GM21619 (cell line): ENCODE results near the gene FAM13A.
A peak's percentile ranks its signal among the peaks of the same experiment; 100 is the strongest.

Source experiments
- ATAC-seq: cut with Tn5 transposase; IDR thresholded peaks from one replicate; pipeline ENCODE4 v1.9.1; 2021; ENCODE audit not compliant: unreplicated experiment

The FAM13A gene

DNA sequence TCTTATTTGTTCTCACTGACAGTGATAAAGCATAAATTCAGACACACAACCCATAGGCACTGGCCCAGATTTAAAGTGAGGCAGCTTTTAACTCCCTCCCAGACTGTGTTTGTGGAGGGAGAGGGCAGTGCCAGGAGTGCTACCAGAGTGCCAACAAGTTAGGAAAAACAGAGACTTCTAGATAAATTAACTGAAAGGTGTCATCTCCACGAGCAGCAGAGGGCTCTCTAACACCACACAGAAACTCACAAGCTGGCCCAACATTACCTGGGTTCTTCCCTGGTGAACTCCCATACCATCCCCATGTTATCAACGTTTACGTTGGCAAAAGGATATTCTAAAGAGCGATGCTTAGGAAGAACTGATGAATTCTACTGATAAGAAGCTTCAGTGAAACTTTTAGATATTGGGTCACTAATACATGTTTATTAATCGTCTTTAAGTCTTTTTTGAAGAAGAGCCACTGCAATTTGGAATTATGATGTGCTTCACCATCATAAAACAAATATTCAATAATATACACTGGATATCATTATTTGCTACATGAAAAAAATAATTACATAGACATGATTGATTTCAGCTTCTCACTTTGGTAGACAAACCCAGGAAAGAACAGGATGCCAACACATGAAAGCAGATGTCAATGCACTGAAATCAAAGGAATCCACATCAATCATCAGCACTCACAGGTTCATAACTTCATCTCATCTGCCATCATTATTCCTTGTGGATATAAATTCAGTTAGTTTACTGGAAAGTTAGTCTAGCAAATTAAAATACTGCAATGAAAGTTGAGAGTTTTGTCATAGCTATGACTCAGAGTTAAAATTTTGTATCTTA lies 238.1 kb downstream of the FAM13A start:
- ATAC-seq, result no peak

DNA sequence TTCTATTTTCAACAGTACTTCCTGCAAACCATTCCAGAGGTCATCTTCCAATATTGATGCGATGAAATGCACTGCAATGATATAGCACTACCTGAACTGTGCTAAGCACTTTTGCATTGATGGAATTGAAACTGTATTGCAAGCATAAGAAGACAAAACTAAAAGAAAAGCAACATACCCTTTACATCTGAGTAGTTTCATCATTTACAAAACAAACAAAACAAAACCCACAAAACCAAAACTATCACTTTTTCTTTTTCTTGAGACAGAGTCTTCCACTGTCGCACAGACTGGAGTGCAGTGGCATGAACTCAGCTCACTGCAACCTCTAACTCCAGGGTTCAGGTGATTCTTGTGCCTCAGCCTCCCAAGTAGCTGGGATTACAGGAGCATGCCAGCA lies 239.2 kb downstream of the FAM13A start:
- no peak for ATAC-seq

DNA sequence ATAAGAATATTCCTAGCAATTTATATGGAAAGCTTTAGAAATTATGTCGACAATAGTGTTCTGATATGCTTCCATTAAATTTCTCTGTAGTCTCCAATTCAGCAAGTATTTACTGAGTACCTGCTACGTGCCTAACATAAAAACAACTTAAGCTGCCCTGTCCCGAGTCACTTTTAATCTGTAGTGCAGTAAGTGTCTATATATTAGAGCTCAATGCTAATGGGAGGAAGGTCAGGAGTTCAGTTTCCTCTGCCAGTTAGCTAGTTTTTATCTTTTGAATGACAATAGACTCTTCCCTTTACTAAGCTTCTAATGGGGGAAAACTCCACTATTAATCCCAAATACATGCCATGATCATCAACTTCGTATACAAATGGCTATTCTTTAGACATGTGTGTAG lies 240.6 kb downstream of the FAM13A start:
- ATAC-seq, result no peak

DNA sequence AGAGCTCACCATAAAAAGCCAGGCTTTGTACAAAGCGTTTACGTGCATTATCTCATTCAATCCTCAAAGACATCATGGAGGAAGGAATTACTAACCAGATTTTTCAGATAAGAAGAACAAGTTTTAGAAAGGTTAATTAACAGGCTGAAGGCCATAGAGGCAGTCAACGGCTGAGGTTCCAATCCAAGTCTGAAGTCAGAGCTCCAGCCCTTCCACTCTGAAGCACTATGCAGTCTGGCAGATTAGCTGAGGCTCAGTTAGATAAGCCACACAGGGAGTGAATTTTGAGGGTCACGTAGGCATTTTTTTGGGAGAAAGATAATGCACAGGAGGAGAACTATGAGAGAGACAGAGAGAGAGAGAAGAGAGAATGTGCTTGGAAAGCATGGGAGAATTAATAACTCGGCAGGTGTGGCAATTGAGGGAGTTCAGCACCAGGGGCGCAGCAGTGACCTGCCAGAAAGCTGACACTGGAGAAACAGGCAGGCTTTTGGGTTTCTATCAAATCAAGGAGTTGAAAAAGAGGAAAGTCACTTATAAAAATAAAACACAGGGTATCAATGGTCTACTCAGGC lies 242.9 kb downstream of the FAM13A start:
- ATAC-seq, result no peak

DNA sequence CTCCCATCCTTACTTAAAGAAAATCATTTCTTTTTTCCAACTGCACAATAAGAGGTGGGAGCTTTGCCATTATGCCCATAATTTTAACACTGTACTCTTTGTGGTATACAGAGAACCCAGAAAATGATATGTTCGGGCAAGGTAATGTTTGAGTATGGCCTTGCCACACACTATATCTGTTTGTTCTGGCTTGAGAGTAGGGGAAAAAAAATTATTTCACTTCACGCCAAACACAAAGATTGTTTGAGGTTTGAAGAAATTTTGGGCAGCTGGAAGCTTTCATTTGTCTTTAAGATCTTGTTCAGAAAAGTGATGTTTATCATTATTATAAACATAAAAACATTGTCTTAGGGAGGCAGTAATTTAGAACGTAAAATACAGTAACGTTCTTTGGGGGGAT lies 244.0 kb downstream of the FAM13A start:
- ATAC-seq, result no peak

DNA sequence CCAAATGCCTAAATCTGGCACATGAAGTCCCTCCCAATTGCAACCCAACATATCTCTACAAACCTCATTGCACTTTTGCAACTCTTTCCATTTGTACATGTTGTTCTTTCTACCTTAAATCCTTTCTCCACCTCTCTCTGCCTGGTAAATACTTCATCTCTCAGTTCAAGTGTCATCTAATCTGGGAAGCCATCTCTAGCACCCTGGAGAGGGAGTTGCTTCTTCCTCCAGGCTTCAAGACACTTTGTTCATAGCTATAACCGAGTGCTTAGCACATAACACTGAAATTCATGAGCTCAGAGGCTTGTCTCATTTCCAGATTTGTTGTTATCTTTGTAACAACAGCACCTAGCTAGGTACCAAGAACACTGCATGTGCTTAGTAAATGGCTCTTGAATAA lies 244.6 kb downstream of the FAM13A start:
- no peak for ATAC-seq

DNA sequence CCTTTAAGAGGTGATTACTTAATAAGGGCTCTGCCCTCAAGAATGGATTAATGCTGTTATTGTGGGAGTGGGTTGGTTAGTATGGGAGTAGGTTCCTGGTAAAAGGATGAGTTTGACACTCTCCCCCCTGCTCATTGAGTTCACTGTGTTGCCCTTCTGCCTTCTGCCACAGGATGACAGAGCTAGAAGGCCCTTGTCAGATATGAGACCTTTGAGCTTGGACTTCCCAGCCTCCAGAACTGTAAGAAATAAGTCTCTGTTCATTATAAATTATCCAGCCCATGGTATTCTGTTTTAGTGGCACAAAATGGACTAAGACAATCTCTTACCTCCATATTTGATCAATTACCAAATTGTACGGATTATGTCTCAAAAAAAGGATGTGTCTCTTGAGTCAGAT lies 245.1 kb downstream of the FAM13A start:
- no peak for ATAC-seq

DNA sequence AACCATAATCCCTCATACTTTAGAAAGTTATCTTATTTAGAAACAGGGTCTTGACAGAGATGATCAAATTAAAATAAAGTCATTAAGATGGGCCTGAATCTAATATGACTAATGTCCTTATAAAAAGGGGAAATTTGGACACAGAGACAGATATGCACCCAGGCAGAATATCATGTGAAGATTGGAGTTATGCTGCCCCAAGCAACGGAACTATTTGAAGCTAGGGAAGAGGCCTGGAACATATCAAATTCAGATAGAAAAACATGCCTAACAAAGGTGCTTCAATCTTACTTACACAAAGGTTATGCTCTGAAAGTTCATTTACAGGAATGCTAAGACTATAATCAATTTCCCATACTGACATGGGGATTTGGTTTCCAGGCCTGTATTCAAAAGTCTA lies 246.7 kb downstream of the FAM13A start:
- no peak for ATAC-seq

DNA sequence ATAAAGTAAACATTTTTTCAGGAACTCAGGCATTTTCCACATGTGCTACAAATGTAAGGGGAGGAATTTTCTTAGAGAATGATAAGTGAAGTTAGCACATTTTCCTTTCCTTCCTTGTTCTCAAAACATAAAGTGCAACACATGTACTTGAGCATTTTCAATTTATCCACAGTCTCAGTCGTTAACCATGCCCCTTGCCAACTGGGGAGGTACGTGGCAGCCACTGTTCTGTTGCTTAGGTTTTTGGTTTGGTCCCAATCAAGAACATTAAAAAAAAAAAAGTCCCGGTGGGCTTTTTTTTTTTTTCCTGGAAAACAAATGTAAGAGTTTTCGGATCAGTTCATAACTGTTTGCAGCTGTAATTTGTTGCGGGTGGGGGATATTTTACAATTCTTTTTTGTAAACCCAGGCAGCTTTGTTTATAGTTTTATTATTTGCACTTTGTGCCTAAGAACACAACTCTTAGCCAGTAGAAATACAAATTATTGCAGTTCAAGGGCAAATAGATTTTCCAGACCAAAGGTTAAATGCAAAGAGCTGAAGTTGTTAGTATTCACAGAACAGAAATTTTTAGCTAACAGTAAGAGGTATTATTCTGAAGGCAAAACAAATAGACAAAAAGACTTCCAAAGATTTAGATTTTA lies 247.3 kb downstream of the FAM13A start:
- no peak for ATAC-seq

DNA sequence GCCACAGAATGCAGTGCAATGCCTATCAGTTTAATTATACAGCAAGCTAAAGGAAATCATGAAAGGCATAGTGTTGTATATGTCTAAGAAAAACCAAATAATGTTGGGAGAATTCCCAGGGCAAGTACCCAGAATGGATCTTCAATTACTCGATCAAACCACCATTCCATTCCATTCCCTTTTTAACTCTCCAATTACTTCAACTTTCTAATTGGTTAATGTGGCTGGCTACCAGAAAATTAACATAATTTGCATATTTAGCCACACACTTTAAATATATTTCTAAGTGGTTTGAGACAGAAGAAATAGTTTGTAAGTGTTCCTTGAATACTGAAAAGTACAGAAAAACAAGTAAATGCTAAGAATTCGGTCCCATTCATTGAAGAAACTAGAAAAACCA lies 247.9 kb downstream of the FAM13A start:
- ATAC-seq, result no peak

DNA sequence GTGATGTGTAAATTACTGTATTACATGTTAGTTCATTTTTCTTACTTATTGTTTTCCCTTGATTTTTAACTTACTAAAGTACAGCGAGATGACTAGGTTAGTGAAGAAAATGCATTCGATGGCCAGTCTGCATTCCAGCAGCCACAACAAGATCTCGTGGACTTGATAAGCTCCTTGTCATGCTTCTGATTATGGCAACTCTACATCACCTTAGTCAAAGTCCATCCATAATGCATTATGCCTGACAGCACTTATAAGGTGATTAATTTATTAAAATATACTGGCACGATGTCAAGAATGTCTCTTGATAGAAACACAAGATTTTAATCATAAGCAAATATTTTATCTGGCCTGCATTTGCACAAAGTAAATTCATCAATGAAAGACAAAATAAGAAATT lies 249.5 kb downstream of the FAM13A start:
- ATAC-seq, result no peak

DNA sequence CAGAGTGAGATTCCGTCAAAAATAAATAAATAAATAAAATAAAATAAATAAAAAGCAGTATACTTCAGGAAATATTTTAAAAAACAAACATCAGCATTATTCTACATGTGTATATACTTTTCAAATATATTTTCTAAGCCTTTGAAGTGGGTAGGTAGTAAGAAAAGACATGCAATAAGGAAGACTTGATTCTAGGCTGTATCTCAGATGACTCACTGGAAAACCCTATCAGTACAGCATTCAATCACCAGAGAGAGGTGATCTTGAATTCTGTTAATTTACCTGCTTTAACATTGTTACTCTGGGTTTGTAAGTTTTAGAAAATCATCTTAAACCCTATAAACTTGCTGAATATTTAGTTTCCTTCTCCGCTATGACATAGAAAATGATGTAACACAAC lies 252.8 kb downstream of the FAM13A start:
- no peak for ATAC-seq

DNA sequence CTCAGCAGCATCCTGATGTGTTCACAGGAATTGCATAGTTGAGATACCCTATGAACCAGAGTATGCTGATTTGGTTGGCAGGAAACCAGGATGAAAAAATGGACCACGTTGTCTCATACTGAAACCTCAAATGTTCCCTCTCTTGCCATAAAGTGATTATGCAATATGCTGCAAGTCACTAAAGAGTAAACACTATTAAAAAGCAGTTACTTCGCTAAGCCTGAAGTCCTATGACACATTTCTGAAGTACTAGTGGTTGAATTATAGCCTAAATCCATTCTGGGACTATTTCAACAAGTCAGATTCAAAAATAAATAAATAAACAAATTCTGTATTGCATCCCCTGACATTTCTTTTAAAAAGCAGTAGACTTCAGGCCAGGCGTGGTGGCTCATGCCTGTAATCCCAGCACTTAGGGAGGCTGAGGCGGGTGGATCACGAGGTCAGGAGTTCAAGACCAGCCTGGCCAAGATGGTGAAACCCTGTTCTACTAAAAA lies 253.3 kb downstream of the FAM13A start:
- ATAC-seq, result peak; percentile 86

DNA sequence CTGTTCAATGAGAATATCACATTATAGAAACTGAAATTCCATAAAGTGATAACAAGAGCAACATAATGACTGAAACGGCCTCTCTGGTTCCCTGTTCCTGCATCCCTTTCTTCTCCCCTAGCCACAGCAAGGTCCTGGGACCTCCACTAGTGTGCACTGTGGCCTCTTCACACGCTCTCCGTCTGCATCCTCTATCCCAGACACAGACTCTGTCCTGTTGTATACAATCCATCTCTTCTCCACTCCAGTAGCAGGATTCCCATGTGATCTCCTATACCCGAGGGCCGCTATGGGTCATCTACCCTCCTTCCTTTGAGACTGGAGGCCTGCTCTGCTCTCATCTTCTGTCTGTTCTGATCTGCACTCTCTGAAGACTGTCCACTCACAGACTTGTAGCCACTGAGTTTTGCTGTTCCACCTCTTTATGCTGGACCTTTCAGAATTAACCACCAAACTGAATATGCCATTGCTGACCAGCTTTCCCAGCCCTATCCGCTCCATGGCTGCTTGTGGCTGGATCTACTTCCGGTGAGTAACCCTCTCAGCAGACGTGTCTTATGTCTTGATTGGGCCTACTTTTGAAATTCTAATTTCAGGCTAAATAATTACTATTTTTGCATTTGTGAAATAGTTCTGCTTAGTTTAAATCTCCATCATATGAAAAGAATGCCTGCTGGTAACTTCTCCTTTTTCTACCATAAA lies 254.2 kb downstream of the FAM13A start:
- ATAC-seq, result no peak

DNA sequence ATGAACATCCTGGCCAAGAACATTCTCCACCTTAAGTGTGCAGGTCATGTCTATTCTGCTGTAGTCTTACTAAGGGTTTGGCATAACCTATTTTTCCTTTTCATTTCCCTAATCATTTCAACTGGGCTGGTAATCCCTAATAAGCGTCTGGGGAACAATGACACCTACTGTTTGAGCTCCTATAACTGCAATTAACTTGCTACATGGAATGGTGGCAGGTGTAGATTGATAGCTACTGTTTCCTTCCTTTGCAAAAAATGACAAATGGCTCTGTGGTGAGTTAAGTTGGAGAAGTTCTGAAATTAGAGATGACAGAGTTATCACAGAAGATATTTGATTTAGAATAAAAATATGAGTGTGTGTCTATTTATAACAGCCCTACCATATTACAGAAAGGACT lies 254.8 kb downstream of the FAM13A start:
- ATAC-seq, result no peak

DNA sequence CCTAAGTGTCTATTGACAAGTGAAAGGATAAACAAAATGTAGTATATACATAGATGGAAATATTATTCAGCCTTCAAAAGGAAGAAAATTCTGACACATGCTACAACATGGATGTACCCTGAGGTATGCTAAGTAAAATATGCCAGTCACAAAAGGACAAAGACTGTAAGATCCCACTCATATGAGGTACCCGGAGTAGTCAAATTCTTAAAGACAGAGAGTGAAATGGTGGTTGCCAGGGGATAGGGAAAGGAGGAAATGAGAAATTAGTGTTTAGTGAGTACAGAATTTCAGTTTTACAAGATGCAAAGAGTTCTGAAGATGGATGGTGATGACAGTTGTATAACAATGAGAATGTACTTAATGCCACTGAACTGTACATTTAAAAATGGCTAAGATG lies 257.1 kb downstream of the FAM13A start:
- ATAC-seq, result no peak

DNA sequence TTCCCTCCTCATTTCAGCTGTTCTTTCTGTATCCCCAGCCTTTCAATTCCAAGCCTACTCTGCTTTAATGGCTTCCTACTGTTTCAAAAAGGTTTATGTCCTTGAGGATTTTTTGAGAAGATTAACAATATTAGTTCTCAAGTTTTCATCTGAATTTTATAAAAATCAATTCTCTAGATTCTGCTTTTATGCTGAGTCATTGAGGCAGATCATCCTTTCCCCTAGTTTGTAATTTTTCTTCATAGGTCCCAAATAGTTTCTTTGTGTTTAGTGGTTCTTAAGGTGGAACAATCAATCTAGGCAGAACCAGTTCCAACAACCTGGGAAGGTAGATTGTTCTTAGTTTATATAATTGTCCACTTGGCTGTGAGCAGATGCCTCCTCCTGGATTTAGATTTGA lies 259.3 kb downstream of the FAM13A start:
- ATAC-seq, result no peak

DNA sequence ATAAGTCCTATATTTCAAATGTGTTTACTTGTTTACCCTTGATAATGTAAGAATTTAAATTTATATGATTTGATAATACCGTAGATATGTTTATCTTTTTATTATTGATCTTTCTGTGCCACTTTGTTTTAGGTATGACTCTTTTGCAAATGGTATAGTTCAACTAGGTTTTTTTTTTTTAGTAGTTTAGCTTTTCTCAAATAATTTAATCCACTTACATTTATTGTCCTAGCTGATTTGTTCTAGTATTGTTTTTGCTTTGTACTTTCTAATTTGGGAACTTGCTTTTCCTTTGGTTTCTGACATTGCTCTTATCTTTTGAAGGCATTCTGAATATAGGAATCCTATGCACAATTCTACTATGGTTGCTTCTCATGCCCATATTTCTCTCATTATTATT lies 260.4 kb downstream of the FAM13A start:
- no peak for ATAC-seq

DNA sequence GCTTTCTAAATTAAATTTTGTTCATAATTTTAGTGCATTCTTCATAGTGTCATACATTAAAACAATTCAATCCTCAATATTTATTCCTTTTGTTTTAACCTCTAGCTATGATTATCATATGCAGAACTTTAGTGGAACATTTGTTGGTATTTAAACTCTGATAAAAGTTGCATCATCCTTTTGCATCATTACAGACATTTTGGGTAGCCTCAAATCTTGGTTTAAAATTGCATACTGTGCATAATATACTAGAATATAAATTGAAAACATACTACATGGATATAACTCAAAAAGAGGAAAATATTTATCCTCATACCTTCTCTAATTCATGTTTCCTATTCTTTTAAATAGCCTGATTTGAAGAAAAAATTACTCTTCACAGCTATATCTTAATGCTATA lies 262.0 kb downstream of the FAM13A start:
- no peak for ATAC-seq

DNA sequence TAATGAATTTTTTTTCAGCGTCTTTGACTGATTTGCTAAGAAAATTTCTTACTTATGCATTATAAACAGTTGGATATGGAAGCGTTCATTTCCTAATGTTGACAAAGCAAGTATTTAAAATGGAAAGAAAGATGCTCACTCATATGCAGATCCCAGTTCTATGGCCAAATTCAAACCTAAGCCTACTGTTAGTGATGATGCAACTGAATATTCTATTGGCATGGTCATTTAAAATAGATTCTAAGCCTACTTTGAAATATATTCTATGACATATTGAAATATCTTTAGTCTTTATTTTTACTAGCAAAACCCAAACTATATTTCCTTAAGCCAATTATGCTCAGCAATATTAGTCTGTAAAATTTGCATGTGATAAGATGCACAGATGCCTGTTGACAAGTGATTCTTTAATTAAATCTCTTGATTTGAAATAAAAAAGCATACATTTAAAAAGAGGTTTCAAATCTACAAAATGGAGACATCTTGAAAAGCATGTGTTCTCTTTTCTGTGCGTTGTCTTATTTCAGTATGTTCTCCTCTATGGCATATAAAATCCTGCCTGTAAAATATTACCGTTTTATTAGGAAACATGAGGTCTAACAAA lies 262.8 kb downstream of the FAM13A start:
- ATAC-seq, result no peak

DNA sequence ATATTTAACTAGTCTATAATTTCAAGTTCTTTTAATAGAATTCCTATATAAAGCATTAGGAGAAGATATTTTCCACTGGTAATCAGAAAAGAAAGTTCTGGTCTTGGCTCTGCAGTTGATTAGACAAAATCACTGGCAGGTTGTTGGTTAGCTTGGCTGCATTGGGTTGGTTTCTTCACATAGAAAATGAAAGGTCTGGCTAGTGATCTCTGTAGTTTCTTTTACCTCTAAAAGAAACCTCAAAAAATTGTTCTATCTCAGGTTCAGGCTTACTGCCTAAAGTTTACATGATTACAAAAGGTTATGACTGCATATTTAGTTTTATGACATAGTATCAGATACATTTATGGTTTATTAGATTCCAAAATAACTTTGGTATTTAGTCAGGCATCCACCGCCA lies 263.5 kb downstream of the FAM13A start:
- ATAC-seq, result peak; percentile 70
